IPS-NIHi7 (cell line): ENCODE data around the gene TPPP.
"Not testable (repeated sequence)": the region's sequence is repeated elsewhere in the genome, so short reads cannot be mapped to it uniquely, and the experiment has no call there.

Experiments
- DNase-seq: peaks from one replicate; pipeline ENCODE4 v3.0.0; 2012; ENCODE audit warnings: mixed read lengths; ENCODE audit errors: extremely low spot score

TPPP gene

DNA sequence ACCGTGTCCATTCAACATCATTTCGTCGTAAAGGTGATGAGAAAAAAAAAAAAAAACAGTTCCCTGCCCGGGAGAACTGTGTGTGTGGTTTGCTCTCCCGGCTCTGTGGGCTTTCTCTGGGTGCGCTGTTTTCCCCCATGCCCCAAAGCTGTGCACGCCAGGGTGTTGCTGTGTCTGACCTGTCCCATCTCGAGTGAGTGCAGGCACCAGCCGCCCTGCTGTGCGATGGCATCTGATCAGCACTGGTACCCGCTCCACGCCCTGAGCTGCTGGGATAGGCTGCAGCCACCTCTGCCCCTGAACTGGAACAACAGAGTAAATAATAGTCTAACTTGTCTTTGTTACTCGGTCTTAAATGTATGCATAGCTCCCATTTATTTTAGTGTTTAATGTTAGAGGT, 47.7 kb downstream of the TPPP start:
- no peak for DNase-seq

DNA sequence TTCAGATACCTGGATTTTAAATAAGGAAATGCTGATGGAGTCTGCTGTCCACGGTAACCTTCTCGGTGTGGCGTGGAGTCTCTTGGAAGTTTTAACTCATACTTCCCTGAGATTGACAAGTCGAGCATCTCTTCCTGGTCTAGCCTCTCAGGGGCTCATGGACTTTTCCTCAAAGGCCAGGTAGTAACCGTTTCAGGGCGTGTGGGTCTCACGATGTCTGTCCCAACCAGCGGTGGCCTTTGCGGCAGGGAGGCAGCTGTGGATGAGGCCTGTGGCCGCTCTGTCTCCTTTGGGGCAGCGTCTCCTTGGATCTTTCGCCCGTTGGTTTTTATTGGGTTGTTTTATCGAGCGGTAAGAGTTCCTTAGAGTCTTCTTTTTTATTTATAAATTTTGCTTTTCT, 48.2 kb downstream of the TPPP start:
- DNase-seq, result no peak

DNA sequence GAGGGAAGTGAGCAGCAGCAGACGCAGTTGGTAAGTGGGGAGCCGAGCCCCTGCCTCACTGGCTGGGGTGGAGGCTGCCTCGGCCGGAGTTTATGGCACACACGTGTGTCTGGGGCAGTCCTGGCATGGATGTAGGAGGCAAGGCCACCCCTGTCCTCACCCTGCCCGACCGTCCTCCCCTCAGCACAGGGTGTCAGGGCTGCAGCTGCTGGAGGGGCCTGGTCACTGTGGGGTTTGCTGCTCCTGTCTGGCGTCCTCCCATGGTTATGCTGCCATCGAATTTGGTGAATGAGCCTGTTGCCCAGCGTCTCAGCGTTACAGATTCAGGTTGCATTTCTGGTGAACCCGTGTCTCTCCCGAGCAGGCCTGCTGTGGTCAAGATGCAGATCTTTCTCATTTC, 48.6 kb downstream of the TPPP start:
- no peak for DNase-seq

DNA sequence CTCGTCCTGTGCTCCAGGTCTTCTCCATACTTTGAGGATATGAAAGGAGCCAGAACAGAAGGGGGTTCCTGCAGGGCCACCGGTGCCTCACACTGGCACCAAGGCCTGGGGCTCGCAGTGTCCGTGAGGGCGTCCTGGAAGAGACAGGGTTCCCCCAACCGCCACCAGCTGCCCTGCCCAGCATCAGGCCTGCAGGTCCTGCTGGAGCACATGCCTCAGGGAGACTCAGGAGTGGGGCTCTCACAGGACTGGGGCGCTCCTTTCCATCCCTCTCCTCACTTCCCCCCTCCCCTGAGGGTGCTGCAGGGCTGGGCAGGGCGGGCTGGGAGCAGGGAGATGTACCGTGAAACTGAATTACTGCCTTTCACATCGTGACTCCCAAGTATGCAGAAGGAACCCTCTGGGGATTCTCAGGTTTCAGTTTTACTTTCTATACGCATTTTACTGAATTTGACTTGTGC, 49.3 kb downstream of the TPPP start:
- DNase-seq, result no peak

DNA sequence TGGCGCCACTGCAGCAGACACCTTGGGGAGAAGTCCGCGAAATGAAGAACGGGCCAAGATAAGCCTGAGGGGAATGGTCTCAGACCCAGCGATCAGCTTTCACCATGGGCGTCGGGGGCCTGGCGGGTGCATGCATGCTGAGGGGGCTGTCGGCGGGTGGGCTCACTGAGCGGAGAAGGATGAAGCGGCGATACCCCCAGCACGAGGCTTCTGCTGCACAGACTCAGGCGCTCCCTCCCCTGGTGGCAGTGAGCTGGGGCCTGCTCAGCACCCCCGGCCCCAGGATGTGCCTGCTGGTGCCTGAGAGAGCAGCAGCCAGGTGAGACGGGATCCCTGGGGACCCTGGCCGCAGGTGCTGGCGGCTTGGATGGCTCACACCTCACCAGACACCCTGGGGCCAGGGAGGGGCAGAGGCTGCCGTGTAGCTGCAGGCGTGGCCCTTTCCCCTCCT, 49.8 kb downstream of the TPPP start:
- DNase-seq, result no peak

DNA sequence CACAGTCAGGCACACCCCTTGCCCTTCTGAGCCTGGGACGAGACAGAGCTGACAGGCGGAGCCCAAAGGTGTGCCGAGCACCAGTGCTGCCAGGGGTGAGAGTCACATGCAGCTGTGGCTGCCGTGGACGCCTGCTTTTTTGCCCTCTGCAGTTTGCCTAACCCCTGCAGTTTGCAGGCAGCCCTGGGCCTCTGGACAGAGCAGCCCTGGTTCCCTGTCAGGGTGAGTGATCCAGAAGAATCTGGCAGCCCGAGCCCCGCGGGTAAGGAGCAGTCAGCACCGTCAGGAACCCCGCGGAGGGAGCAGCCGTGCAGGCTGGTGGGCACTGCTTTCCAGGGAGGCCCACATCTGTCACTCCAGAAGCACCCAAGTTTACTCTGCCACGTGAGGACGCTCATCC, 50.7 kb downstream of the TPPP start:
- no peak for DNase-seq

DNA sequence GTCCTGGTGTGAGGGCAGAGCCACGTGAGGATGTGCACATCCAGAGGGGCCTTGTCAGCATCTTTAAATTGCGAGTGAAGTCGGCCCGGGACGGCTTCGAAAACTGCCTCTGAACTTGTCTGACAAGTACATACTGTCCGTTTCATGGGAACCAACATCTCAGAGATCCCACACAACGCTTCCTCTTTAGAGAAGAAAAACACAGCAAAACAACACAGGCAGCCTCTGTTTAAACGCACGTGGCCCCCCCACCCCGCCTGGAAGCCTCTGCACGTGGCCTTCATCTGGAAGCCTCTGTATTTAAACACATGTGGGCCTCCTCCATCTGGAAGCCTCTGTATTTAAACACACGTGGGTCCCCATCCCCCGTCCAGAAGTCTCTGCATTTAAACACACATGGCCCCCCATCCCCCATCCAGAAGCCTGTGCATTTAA, 51.8 kb downstream of the TPPP start:
- no peak for DNase-seq

DNA sequence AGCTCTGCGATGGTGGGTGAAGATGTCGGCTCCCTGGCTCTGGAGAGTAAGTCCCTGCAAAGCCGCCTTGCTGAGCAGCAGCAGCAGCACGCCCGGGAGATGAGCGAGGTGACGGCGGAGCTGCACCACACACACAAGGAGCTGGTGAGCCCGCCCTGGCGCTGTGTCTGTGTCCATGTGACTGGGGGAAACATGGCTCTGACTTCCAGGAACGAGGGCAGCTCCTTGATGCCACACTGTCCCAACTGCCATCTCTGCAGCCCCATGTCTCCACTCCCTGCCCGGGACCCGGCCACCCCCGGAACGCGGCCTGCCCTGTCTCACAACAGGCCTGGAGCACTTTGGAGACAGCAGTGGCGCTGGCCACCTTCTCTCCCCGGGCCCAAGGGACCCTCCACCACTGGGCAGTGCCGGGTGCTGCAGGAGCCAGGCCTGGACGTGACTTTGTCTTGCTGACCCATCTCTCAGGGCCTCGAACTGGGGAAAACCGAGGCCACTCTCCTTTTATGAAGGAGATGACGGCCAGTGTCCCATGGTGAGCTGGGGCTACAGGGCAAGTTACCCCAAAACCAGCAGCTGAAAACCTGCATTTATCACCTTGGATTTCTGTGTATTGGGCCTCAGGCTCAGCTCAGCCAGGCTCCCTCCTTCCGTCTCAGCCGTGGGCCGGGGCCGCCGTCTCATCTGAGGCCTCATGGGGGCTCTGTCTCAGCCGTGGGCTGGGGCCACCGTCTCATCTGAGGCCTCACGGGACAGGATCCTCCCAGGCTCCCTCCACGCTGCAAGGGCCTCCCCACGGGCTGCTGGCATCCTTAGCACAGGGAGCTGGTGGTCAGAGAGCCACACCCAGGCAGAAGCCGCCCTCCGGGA, 52.5 kb downstream of the TPPP start:
- DNase-seq, result no peak

DNA sequence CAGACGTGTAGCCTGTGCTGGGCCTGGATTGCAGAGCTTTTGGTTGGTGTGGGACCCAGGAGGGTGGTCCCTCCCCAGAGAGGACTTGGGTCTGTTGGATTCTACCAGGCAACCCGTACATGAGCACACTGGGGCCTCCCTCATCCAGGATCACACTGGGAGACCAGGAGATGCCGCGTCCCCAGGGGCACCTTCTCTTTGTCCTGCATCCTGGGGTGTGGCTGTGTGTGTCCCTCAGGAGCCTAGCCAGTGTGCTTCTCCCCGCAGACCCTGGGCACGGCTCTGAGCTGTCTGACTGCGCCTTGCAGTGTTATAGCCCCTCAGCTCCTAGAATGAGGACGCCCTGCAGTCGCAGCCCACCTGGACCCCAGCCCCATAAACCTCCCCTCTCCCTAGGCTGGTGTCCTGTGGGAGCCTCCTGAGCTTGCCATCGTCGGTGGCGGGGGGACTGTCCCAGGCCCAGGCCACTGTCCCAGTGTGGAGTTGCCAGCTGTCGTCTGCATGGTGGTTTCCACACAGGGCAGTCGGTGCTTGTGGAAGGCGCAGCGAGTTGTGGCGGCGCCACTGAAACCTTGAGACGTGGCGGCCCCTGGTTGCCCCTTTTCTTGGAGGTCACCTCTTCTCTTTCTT, 53.5 kb downstream of the TPPP start:
- no peak for DNase-seq

DNA sequence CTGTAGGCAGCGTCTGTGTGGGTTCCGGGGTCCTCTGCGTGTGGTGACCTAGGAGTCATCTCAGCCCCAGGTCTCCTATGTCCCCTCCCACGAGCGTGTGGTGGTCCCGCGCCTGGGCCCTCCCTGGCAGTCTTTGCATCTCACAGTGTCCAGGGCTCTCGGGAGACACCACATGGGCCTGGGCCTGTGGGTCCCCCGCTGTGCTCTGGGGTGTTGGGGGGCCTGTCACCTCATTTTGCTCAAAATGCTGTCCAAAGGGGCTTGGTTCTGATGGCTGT, 54.0 kb downstream of the TPPP start:
- no peak for DNase-seq

DNA sequence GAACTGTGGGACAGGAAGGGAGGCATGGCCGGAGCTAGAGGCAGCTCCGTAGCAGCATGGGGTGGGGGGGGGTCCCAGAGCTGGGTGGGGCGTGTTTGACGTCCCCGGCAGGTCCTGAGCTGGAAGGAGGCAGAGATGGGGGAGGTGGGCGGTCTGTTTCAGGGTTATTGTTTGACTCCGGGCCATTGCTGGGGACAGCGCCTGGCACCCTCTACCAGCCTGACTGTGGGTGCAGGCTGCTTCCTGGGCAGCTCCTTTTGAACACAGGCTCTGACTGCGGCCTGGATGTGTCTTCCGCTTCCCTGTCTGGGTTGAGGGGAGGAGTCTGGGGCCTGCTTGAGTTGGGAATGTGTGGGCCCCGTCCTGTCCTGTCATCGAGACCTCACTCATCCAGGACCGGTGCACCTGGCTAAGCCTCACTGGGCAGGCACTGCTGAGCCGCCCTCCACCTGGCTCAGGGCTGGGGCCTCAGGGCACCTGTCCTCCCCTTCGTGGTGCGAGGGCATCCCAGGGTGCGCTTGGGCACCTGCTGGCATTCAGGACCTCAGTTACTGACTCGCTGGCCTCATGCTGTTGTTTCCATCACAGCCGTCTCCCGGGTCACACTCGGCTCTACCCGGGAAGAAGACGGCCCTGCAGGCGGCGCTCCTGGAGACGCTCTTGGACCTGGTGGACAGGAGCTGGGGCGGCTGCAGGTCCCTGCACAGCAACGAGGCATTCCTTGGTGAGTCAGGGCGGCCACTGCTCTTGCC, 54.5 kb downstream of the TPPP start:
- no peak for DNase-seq

DNA sequence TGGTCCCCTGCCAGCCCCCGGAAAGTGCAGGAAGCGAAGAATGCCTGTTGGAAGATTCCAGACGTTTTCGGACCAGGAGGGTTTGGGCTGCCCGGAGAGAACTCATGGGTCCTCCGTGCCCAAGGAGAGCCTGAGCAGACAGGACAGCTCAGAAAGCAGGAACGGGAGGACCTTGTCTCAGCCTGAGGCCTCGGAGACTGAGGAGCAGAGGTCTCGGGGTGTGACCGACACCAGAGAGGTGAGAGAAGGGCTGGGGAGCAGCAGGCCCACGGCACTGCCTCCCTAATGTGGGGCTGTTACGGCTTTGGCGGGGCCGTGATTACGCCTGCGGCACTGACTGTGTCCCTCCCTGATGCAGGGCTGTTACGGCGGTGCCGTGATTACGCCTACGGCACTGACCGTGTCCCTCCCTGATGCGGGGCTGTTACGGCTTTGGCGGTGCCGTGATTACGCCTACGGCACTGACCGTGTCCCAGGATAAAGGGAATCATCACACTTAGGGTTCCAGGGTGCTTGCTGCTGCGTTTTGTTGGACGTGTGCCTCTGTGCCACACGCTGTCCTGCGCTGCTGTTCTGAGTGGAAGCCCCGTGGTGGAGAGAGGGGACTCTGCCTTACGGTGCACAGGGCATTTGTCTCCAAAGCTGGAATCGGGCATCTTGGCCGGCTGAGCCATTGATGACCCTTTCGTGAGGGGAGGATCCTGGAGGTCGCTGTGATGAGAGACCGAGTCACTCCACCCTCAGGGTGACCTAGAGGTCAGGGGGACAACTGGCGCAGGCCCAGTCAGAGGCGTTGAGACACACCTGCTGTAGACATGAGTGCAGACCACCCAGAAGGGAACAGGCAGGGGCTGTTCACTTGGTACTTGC, 55.3 kb downstream of the TPPP start:
- no peak for DNase-seq

DNA sequence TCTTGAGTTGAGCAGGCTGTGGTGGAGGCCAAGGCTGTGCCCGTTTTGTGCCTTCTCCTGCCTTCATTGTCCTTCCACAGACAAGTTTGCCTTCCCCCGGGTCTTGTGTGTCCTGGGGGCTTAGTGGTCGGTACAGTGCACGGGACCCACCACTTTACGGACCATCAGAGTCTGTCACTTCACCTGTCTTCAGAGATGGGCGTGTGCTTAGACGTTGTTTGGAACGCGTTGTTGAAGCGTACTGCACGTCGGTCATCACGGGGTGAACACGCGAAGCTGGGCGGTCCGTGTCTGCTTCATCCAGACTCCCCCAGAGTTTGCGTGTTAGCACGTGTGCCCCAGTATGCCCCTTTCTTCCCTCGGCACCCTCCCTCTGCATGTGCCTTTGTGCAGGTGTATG, 56.2 kb downstream of the TPPP start:
- no peak for DNase-seq

DNA sequence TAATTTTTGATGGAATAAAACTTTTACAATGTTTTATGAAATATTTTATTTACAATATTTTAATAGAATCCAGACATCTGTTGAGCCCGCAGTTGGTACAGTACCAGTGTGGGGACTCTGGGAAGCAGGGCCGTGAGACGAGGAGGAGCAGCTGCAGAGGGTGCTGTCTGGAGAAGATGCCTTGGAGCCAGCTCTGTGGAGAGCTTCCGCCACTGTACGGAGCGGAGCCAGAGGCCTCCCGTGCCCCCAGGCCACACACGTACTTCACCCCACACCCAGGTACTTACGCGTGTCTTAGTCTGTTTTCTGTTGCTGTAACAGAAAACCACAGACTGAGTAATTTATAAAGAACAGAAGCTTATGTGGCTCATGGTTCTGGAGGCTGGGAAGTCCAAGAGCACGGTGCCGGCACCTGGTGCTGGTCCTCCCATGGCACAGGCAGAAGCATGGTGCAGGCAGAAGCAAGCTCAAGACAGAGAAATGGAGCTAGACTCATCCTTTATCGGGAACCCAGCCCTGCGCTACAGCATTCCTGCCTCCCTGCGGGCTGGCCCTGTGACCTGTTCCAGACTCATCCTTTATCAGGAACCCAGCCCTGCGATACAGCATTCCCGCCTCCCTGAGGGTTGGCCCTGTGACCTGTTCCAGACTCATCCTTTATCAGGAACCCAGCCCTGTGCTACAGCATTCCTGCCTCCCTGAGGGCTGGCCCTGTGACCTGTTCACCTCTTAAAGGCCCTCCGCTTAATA, 57.7 kb downstream of the TPPP start:
- DNase-seq, result no peak

DNA sequence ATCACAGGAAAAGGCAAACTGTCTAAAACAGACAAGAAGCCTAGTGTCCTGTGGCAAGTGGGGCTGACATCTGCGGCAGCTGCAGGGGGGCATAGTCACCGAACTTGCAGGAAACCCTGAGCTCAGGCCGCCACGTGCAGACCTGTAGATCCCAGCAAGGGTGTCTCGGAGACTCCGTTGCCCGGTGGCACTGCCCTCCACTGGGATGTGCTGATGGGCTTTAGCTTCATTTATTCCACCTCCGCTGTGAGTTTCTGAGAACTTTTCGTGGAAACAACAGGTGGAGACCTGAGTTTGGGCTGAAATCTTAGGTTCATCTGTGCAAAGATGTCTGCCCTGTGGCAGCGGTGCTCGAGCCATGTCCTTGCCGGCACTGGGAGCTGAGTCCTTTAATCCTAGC, 59.0 kb downstream of the TPPP start:
- DNase-seq, result no peak

DNA sequence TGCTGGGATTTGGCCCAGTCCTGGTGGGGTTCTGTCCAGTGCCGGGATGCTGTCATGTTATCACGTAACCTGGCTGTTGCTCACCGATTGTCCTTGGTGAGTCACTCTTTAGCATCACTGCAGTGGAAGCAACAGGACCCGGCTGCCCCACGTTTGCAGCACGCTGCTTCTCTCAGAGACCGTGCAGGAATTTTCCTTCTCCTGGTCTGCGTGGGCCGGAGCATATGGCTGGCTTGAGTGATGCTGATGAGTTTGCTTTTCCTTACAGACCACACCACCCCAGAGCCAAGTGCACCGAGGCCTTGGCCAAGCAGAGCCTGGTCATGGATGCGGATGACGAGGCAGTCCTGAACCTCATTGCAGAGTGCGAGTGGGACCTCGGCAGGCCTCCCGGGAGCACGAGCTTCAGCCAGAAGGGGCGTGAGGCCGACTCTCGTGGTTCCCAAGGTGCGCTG, 59.6 kb downstream of the TPPP start:
- DNase-seq, result no peak

DNA sequence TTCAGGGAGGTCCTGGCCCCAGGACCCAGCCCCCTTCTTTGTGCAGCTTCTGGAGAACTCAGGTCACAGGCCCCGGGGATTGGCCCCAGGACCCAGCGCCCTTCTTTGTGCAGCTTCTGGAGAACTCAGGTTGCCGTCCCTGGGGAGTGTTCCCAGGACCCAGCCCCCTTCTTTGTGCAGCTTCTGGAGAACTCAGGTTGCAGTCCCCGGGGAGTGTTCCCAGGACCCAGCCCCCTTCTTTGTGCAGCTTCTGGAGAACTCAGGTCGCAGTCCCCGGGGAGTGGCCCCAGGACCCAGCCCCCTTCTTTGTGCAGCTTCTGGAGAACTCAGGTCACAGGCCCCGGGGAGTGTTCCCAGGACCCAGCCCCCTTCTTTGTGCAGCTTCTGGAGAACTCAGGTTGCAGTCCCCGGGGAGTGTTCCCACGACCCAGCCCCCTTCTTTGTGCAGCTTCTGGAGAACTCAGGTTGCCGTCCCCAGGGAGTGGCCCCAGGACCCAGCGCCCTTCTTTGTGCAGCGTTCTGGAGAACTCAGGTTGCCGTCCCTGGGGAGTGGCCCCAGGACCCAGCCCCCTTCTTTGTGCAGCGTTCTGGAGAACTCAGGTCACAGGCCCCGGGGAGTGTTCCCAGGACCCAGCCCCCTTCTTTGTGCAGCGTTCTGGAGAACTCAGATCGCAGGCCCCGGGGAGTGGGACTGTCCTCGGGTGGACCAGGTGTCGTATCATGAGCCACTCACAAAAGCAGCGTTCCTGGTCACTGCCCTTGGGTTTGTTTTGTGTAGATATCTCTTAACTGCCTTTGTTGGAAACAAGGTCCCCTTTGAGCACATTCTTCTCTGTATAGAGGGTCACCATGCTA, 64.6 kb downstream of the TPPP start:
- DNase-seq, result not testable (repeated sequence)

DNA sequence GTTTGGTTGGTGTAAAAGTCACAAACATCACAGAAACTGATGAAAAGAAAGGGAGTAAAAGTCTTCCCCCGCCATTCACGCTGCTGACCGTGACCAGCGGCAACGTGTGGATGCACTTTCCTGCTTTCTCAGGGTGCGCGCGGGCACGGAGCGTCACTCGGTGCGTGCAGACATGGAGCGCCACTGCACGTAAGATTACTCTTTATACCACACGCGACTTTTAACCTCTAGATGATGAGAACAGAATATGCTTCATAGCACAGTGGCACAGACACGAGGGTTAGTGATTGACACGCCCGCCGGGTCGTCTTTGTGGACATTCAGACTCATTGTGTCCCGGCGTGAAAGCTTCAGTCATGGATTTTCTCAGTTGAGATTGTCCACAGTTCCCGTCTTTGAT, 65.3 kb downstream of the TPPP start:
- no peak for DNase-seq

DNA sequence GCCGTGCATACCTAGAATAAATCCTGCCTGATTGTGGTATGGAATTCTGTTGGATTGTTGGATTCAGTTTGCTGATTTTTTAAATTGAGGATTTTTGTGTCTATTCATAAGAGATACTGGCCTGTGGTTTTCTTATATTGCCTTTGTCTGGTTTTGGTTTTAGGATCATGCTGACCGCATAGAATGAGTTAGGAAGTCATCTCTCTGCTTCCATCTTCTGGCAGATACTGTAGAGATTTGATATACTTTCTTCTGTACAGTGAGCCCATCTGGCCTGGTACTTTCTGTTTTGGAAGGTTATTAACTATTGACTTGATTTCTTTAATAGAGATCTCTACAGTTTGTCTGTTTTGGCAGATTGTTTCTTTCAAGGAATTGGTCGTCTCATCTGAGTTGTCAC, 66.3 kb downstream of the TPPP start:
- DNase-seq, result no peak

DNA sequence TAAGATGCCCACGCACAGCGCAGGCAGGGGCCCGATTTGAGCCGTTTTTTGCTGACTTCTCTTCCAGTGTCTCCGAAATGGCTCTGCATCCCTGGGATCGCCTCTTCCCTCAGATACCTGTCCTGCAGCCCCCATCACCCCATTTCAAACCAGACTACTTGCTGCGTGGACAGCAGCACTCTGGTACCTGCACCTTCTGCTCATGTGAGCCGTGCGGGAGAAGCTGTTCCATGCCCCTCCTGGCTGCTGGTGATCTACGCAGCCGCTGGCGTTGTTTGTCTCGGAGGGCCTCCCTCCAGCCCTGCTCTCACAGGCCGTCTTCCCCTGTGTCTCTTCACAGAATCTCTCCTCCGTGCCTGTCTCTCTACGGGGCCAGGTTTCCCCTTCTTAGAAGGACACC, 67.6 kb downstream of the TPPP start:
- DNase-seq, result no peak
